ENCODE results near the gene EID3. TPM values are rescaled to one million over a fixed set of nuclear protein-coding genes. Genes with fewer than 3 reads are reported as not detected.

The EID3 gene
- total RNA-seq, 1 donor from 2014 or later, result 8.2 TPM

GRCh38 chr12:104333692-104334255, 30.2 kb downstream of the EID3 start:
- DNase-seq (ENCODE audit: low spot score), result no peak

GRCh38 chr12:104334581-104334980, 31.0 kb downstream of the EID3 start:
- no peak for DNase-seq (ENCODE audit: low spot score)

- DNase-seq (ENCODE audit: low spot score), result no peak
Observed at GRCh38 chr12:104336115-104336514, 32.6 kb downstream of the EID3 start.

GRCh38 chr12:104337030-104337558, 33.6 kb downstream of the EID3 start:
- no peak for DNase-seq (ENCODE audit: low spot score)

- DNase-seq (ENCODE audit: low spot score), result no peak
Observed at GRCh38 chr12:104339663-104340062, 36.1 kb downstream of the EID3 start.

GRCh38 chr12:104340177-104340576, 36.6 kb downstream of the EID3 start:
- DNase-seq (ENCODE audit: low spot score), result no peak

GRCh38 chr12:104340925-104341611, 37.5 kb downstream of the EID3 start:
- no peak for DNase-seq (ENCODE audit: low spot score)

GRCh38 chr12:104342147-104342546, 38.6 kb downstream of the EID3 start:
- DNase-seq (ENCODE audit: low spot score), result no peak

GRCh38 chr12:104342635-104343249, 39.2 kb downstream of the EID3 start:
- DNase-seq (ENCODE audit: low spot score), result no peak

- no peak for DNase-seq (ENCODE audit: low spot score)
Observed at GRCh38 chr12:104344682-104345081, 41.1 kb downstream of the EID3 start.

- DNase-seq (ENCODE audit: low spot score), result no peak
Observed at GRCh38 chr12:104345234-104346066, 41.9 kb downstream of the EID3 start.

GRCh38 chr12:104347374-104348075, 44.0 kb downstream of the EID3 start:
- no peak for DNase-seq (ENCODE audit: low spot score)

- DNase-seq (ENCODE audit: low spot score), result no peak
Observed at GRCh38 chr12:104348283-104348993, 44.9 kb downstream of the EID3 start.

- DNase-seq (ENCODE audit: low spot score), result no peak
Observed at GRCh38 chr12:104348994-104349494, 45.5 kb downstream of the EID3 start.

GRCh38 chr12:104350211-104351056, 46.9 kb downstream of the EID3 start:
- DNase-seq (ENCODE audit: low spot score), result no peak

GRCh38 chr12:104351057-104351983, 47.8 kb downstream of the EID3 start:
- DNase-seq (ENCODE audit: low spot score), result no peak

- DNase-seq (ENCODE audit: low spot score), result no peak
Observed at GRCh38 chr12:104352106-104352713, 48.7 kb downstream of the EID3 start.

All from mesenteric fat pad (tissue), 1 donor.